ENCODE measurements around the gene MEIS2. TPM values are rescaled to one million over a fixed set of nuclear protein-coding genes. Genes with fewer than 3 reads are reported as not detected.

Gene MEIS2
- total RNA-seq, 1 donor from 2014 or later: 35.6 TPM

- Mint-ChIP-seq H3K9me3 (ENCODE audit: unreplicated experiment) (no peaks in the 10 kb centered on the region), H3K36me3 (ENCODE audit: low read depth, unreplicated experiment) (peaks cover 5% of the 10 kb centered on the region), H3K27ac (ENCODE audit: unreplicated experiment) (no peak overlapping the region), H3K4me3 (ENCODE audit: unreplicated experiment) (no peak overlapping the region), H3K27me3 (ENCODE audit: low read depth, unreplicated experiment) (no peaks in the 10 kb centered on the region), H3K4me1 (ENCODE audit: low read depth, unreplicated experiment) (peaks cover 4% of the 10 kb centered on the region)
- no peak for DNase-seq (ENCODE audit: low read depth)
- no peak for TF ChIP-seq EZH2 (IDR thresholded peaks at IDR 0.05; ENCODE audit: insufficient read depth, low read length)
- no peak for TF ChIP-seq CTCF (IDR thresholded peaks at IDR 0.05; ENCODE audit: insufficient read depth, low read depth, low read length)
- Histone ChIP-seq H3K4me2 (ENCODE audit: low read length) (no peak overlapping the region), H4K20me1 (ENCODE audit: insufficient read depth, low read length) (peaks cover 21% of the 10 kb centered on the region), H3K36me3 (ENCODE audit: insufficient read depth, low read length) (no peaks in the 10 kb centered on the region), H3K4me1 (ENCODE audit: insufficient read depth, low read length) (no peaks in the 10 kb centered on the region), H3K9me3 (ENCODE audit: insufficient read depth, low read depth, low read length) (no peaks in the 10 kb centered on the region), H3K4me3 (ENCODE audit: insufficient read depth, low read depth, low read length) (no peak overlapping the region), H3K27me3 (ENCODE audit: insufficient read depth, low read length) (no peaks in the 10 kb centered on the region), H3K9ac (ENCODE audit: low read length) (no peak overlapping the region), H3K79me2 (ENCODE audit: insufficient read depth, low read length) (no peaks in the 10 kb centered on the region), H3K27ac (ENCODE audit: low read depth, low read length) (no peak overlapping the region), H2AFZ (ENCODE audit: low read depth, low read length) (no peak overlapping the region)
- no peak for FAIRE-seq
Observed at GRCh38 chr15:36996538-36997181, 103.7 kb downstream of the MEIS2 start.

GRCh38 chr15:36996121-36996520 is 104.2 kb downstream of the MEIS2 start:
- no peak overlapping the region for H3K4me3 ChIP-seq (ENCODE audit: insufficient read depth, low read depth, low read length)
- H2AFZ ChIP-seq (ENCODE audit: low read depth, low read length): no peak overlapping the region
- H3K36me3 ChIP-seq (ENCODE audit: insufficient read depth, low read length): no peaks in the 10 kb centered on the region
- H3K79me2 ChIP-seq (ENCODE audit: insufficient read depth, low read length): no peaks in the 10 kb centered on the region
- no peaks in the 10 kb centered on the region for H3K27me3 ChIP-seq (ENCODE audit: insufficient read depth, low read length)
- Mint-ChIP-seq H3K27me3 (ENCODE audit: low read depth, unreplicated experiment) (no peaks in the 10 kb centered on the region), H3K4me1 (ENCODE audit: low read depth, unreplicated experiment) (peaks cover under 1% of the 10 kb centered on the region), H3K4me3 (ENCODE audit: unreplicated experiment) (no peak overlapping the region), H3K9me3 (ENCODE audit: unreplicated experiment) (no peaks in the 10 kb centered on the region), H3K27ac (ENCODE audit: unreplicated experiment) (no peak overlapping the region), H3K36me3 (ENCODE audit: low read depth, unreplicated experiment) (peaks cover 5% of the 10 kb centered on the region)
- H4K20me1 ChIP-seq (ENCODE audit: insufficient read depth, low read length): peaks cover 18% of the 10 kb centered on the region
- H3K4me1 ChIP-seq (ENCODE audit: insufficient read depth, low read length): no peaks in the 10 kb centered on the region
- no peak overlapping the region for H3K9ac ChIP-seq (ENCODE audit: low read length)
- H3K9me3 ChIP-seq (ENCODE audit: insufficient read depth, low read depth, low read length): no peaks in the 10 kb centered on the region
- FAIRE-seq: no peak
- no peak for DNase-seq (ENCODE audit: low read depth)
- H3K27ac ChIP-seq (ENCODE audit: low read depth, low read length): no peak overlapping the region
- TF ChIP-seq EZH2 (IDR thresholded peaks at IDR 0.05; ENCODE audit: insufficient read depth, low read length): no peak
- no peak for TF ChIP-seq CTCF (IDR thresholded peaks at IDR 0.05; ENCODE audit: insufficient read depth, low read depth, low read length)
- H3K4me2 ChIP-seq (ENCODE audit: low read length): no peak overlapping the region

- Histone ChIP-seq H2AFZ (ENCODE audit: low read depth, low read length) (no peak overlapping the region), H3K9ac (ENCODE audit: low read length) (no peak overlapping the region)
- no peak for FAIRE-seq
Observed at GRCh38 chr15:36994790-36995189, 105.6 kb downstream of the MEIS2 start.

More at GRCh38 chr15:36994790-36995189, 105.6 kb downstream of the MEIS2 start:
- no peaks in the 10 kb centered on the region for H3K4me1 Mint-ChIP-seq (ENCODE audit: low read depth, unreplicated experiment)
- Histone ChIP-seq H3K9me3 (ENCODE audit: insufficient read depth, low read depth, low read length) (no peaks in the 10 kb centered on the region), H3K79me2 (ENCODE audit: insufficient read depth, low read length) (no peaks in the 10 kb centered on the region), H4K20me1 (ENCODE audit: insufficient read depth, low read length) (peaks cover 5% of the 10 kb centered on the region), H3K4me3 (ENCODE audit: insufficient read depth, low read depth, low read length) (no peak overlapping the region), H3K36me3 (ENCODE audit: insufficient read depth, low read length) (no peaks in the 10 kb centered on the region), H3K27ac (ENCODE audit: low read depth, low read length) (no peak overlapping the region), H3K4me1 (ENCODE audit: insufficient read depth, low read length) (no peaks in the 10 kb centered on the region), H3K27me3 (ENCODE audit: insufficient read depth, low read length) (no peaks in the 10 kb centered on the region), H3K4me2 (ENCODE audit: low read length) (no peak overlapping the region)
- TF ChIP-seq CTCF (IDR thresholded peaks at IDR 0.05; ENCODE audit: insufficient read depth, low read depth, low read length) (no peak), EZH2 (IDR thresholded peaks at IDR 0.05; ENCODE audit: insufficient read depth, low read length) (no peak)
- no peak overlapping the region for H3K4me3 Mint-ChIP-seq (ENCODE audit: unreplicated experiment)
- H3K27ac Mint-ChIP-seq (ENCODE audit: unreplicated experiment): no peak overlapping the region
- H3K36me3 Mint-ChIP-seq (ENCODE audit: low read depth, unreplicated experiment): peaks cover 1% of the 10 kb centered on the region
- no peak for DNase-seq (ENCODE audit: low read depth)
- H3K27me3 Mint-ChIP-seq (ENCODE audit: low read depth, unreplicated experiment): no peaks in the 10 kb centered on the region
- no peaks in the 10 kb centered on the region for H3K9me3 Mint-ChIP-seq (ENCODE audit: unreplicated experiment)

Measured in astrocyte (in vitro differentiated cells and primary cell).